SKM-1 (cell line): ENCODE data around the gene CASTOR1.

Source experiments
- DNase-seq: peaks from one replicate; lab custom pipeline; 2025; ENCODE audit not compliant: unreplicated experiment; lab: John Stamatoyannopoulos, UW

The CASTOR1 gene

DNA sequence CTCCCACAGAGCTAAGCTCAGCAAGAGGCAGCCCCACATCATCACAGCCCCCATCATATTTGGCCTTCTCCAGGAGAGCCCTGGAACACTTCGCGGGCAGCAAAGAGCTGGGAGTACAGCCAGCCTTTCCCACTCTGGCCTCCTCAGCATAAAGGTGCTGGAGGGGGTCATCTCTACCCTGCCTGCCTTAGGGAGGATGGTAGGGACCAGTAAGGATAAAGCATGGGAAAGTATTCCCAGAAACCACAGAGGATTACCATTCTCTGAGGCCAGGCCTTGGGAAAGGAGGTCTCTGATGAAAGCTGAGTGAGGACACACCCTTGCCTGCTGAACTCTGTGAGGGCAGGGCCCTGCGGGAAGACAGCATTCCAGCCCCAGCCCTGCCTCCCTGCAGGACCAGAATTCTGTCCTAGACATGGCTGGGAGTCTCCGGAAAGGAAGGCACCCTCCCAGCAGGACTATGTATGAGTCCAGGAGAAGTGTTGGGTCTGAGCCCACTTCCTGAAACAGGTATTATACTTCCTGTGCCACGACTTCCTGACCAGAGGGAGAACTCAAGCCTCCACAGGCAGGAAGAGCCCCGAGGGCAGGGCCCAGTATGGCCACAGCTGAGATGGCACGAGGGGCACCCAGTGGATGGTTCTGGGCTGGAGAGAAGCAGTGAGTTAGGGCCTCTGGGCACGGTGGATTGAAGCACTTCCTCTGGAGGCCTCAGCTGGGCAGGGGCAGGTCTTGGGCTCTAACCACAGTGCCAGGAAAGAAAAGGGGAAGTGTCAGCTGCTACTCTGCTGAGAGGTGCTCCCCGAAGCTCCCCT, 12.9 kb upstream of the CASTOR1 start:
- DNase-seq, result peak; percentile 62

DNA sequence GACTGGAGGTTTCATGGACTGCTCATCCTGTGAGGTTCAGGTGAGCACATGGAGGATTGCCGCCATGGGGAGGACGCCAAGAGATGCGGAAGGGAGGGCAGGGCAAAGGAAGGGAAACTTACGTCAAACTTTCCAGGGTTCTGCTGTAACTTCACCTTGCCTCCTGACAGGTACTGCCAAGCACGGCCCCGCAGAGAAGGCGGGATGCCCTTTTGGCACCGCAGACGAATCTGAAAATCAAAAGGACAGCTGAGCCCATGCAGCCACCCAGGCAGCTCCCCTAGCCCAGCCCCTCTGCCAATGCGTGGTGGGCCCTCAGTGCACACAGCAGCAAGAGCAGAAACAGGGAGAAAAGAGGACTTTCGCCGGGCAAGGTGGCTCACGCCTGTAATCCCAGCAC, 10.0 kb upstream of the CASTOR1 start:
- no peak for DNase-seq

DNA sequence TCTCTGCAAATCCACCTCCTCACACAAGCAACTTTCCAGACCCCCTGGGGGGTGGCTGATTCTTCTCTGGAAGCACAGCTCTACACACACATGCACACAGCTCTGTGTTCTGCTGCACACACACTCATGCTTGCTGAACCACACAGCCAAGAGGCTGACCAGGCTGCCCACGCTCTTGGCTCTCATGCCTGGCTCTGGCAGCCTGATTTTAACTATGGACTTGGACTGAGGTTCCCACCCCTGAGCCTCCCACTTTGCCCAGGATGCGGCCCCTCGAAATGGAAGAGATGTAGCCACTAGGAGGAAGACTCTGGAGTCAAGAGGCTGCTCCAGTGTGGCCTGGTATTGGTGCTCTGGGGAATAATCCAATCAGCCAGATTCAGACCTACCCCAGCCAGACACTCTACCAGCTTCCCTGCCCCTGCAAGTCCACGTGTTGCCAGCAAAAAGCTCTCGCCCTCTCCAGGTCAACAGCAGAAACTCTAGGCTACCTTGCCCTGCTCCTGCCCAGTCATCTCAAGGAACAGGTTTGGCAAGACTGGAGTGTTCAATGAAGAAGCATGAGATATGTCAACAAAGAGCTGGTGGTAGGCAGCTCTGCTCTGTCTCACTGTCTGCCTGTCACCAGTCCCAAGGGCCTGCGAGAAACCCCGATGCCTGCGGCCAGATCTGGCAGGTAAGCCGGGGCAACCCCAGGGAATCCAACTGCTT, 8.8 kb upstream of the CASTOR1 start:
- DNase-seq, result no peak

DNA sequence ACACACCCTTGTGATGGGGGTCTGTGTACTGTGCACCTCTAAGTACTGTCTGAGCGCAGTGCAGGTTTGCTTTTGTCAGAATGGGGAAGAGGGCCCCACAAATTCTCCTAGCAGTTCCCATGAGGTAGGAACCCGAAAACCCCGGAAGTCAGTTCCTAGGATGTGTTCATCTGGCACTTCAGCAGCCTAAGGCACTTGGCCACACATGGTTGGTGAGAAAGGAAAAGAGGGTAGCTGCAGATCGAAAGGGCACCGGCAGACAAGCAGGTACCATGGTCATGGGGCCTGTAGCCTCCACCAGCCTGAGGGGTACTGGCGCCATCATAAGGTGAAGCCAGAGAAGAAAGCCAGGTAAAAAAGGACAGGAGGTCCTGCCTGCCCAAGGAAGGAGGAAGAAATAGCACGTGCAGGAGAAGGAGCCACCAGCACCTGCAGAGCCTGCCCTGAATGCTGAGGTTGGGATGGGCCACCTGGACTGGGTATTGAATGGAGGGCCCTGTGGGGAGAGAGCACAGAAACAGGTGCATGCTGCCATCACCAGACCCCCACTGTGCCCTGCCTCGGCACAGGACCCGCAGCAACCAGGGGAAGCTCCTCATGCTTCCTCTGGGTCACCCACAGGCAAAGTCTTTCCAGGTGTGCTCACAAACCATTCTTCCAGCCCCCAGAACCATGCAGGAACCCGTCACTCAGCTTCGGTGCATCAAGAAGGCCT, 8.1 kb upstream of the CASTOR1 start:
- DNase-seq, result no peak

DNA sequence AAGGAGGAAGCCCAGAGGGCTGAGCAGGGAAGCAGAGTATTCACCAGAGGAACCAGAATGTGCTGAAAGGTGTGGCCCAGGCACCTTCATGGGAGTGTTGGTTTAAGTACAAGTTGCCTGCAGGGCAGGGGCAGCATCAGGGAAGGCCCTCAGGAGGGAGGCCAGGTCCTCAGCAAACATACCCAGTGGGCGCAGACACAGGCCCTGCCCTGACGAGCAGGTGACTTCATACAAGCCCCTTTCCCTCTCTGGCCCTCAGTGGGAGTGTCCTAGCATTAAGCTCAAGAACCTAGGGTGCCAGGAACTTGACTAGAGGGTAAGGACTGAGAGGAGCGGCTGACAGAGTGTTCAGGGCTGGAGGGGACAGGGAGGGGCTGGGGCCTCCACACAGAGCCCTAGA, 7.5 kb upstream of the CASTOR1 start:
- no peak for DNase-seq

DNA sequence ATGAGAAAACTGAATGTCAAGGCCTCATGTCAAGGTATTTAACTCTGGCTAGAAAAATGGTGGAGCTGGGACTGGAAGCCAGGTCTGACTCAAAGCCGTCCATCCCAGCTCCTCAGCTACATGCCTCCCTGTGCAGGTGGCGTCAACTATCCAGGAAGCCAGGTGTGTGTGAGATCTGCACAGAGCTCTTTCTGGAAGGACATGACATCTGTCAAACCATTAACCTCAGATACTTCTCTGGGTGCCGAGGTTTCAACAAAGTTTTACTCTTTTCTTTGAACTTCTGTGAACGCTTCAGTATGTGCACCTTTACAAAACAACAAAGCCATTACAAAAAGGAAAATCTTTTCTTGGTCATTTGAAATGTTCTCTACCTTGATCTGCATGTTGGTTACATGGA, 7.0 kb upstream of the CASTOR1 start:
- DNase-seq, result no peak

DNA sequence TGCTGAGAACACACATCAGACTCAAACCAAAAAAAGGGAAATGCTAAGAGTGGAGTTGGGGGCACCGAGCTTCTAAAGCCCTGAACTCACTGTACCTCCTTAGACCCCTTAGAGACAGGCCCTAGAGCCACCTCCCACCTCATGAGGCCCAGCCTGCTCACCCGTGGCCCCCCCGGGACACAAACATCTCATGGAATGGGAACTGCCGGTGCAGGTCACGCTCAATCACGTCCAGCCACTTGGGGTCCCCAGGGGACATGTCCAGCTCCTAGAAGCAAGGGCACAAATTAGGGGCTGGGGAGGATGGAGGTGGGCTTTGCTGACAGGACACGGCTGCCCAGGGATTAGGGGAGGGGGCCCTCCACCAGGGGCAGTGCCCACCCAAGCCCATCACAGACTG, 6.3 kb upstream of the CASTOR1 start:
- DNase-seq, result no peak

DNA sequence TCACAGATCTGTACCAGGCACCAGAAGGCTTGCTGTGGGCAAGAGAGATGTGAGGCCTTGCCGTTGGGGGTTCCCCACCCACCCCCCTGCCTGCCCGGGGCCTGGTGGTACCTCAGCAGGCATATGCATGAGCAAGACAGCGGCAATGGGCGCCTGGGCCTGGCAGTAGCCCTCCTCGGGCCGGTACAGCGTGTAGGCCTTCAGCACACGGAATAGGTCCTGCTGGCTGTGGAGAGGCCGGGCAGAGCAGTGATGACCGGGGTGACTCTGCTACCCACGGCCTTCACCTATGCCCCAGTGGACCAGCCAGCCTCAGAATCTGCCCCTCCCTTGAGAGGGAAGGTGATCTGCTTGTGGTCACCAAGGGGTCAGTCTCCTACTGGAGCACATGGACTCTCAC, 5.5 kb upstream of the CASTOR1 start:
- no peak for DNase-seq

DNA sequence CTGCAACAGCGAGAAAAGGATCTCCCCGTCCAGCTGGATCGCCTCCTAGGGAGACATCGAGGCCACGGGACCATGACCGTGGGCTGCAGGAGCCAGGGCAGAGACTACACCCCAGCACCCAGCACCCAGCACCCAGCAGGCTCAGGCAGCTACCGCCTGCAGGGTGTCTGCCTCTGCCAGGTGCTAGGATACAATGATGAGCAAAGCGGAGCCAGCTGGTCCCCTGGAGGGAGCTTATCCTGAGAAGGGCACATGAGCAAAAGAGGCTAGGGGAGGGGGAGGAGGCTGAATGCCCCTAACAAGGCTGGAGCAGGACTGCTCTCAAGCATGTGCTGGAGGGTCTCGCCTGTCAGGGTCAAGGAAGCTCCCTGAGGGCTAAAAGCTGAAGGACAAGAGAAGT, 4.8 kb upstream of the CASTOR1 start:
- no peak for DNase-seq

DNA sequence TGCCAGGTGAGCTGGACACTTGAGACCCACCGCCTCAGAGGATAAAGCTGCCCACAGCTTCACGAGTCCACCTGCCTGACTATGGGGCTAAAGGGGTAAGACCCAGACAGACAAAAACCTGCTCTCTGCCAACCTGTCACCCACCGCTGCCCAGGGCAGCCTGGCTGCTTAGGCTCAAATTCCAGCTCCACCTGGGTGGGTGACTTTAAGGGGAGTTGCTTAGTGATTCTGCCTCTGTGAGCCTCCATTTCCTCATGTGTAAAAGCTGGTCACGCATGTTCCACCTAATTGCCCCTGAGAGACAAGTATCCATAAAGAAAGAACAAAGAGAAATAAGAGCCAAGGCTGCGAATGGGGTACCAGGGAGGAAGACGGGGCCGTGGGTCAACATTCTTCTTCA, 3.7 kb upstream of the CASTOR1 start:
- no peak for DNase-seq

DNA sequence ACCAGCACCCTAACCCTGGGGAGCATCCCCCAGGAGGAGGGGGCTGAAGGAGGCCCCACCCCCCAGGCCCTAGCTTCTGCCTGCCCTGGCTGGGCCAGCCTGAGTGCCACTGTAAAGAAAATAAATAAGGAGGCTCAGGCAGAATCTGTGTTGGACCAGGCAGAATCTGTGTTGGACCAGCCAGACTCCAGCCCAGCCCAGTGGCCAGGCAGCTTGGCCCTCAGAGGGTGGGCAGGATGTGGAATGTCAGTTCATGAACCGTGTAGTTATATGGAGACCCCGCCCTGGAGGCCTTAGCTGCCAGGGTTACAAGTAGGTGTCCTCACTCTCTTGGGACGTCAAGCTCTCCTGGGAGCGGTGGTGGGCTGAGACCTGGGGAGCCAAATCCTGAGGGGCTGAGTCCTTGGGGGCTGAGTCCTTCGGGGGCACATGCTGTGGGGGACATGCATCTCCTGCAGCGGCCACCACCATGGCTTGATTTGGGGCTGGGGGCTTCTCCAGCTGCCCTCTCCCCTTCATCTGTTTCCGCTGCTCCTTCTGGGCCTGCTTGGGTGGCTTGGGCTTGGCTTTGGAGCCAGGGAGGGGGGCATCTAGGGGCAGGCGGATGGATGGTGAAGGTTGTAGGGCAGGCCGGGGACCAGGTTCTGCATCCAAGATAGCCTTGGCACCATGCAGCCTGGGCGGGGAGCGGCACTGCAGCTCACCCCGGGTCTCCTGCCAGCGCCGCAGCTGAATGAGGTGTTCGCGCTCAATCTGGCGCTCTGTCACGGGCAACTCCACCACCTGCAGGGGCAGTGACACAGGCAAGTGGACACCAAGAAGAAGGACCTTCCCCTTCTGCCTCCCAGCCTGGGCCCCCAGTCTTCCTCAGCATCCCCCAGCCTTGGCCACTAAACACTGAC, 3.0 kb upstream of the CASTOR1 start:
- DNase-seq, result no peak

DNA sequence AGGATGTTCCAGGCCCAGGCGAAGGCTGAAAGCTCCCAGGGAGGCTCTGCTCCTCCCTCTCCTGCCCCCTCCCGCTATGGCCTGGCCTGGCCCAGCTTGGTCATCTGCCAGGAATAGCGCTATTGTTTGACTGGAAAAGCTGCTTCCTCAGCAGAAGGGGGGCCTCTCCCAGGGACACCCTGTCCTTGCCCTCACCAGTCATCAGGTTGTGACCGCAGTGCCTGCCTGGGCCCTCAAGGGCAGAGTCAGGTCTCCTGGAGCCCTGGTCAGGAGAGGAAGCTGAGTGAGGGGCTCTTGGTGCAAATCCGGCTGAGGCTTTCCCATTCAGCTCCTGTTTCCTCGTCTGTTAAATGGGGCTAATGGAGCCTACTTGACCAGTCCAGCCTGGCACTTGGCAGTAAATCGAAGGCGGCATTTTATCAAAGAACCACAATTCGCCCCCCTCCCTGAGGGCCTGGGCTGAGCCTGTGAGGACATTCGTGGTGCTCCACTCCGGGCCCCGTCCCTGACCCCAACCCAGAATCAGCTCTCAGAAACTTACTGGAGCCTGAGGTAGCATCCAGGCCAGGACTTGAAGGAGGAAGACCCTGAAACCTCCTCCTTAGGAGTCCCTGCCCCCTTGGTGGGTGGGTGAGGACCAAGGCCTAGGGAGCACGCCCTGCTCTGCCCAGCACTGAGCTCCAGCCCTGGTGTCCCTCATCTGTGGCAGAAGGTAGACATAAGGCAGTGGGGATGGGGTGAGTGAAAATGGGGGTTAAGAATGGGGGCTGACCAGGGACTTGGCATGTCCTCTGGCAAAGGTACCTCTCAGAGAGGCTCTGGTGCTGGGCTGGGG, 2.0 kb upstream of the CASTOR1 start:
- DNase-seq, result no peak

DNA sequence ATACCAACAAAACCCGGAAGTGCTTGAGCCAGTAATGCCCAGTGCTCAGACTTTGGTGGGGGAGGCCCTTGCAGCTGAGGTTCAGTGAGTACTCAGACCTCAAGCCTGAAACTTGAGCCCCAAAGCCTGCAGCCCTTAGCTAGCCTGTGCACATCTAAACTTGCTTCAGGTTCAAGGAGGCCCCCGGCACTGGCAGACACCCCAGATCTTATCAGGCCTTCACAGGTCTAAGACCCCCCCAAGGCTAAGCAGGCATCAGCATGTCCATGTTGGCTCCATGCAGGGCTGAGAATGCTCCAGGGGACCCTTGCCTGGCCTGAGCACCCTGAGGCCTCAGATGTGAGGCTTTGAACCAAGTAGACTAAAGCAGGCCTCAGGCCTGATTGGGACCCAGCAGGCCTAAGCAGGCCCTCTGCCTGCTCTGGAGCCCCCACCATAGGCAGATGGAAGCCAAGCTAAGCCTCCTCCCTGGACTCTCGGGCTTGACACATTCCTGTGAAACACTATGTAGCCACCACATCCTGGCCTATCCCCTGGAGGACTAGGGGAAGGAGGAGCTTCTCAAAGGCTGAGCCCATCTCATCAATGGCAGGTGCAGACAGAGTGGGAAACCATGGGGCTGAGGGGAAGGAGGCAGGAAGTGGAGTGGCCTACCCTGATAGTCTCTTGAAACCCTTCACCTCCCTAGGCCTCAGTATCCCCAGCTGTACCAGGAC, 1.2 kb upstream of the CASTOR1 start:
- DNase-seq, result no peak

DNA sequence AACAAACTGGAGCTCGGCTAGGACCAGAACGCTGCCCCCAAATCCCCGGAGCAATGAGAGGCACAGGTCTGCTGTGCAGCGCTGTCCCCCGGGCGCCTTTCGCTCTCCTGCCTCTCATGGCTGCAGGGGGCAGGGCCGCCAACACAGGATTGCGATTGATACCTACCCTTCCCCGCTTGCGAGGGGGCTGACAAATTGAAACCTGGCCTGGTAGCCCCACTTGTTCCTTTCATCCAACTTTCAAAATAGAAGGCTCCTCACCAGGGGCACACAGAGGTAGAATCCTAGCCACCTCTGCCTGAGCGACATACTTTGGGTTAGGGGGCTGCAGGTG, 642 bp upstream of the CASTOR1 start:
- no peak for DNase-seq

DNA sequence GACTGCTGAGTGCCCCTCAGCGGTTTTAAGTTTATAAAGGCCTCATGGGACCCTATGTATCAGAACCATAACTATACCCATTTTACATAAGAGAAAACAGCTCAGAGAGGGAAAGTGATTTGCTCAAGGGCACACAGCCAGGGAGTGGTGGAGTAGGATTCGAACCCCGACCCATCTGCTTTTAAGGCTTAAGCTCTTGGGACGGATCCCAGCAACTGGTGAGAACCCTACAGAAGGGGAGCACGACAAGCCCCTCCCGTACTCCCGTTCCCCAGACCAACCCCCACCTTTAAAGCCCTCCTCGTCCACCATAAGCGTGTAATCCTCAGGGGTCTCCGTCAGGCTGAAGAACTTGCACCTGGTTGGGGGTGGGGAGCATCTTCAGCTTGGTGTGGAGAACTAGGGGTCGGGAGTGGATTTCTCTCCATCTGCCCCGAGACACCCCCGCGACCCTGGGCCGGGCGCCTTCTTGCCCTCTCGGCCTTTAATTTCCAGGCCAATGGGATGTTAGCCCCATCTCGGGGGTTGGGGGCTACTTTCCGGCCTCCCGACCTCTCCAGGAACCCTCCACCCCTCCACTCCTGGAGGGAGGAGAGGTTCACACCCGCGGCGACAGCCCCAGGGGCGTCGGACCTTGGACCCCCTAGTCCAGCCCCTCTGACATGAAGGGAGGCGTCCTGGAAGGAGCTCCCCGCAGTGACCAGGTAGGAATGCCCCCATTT, 725 bp downstream of the CASTOR1 start:
- no peak for DNase-seq

DNA sequence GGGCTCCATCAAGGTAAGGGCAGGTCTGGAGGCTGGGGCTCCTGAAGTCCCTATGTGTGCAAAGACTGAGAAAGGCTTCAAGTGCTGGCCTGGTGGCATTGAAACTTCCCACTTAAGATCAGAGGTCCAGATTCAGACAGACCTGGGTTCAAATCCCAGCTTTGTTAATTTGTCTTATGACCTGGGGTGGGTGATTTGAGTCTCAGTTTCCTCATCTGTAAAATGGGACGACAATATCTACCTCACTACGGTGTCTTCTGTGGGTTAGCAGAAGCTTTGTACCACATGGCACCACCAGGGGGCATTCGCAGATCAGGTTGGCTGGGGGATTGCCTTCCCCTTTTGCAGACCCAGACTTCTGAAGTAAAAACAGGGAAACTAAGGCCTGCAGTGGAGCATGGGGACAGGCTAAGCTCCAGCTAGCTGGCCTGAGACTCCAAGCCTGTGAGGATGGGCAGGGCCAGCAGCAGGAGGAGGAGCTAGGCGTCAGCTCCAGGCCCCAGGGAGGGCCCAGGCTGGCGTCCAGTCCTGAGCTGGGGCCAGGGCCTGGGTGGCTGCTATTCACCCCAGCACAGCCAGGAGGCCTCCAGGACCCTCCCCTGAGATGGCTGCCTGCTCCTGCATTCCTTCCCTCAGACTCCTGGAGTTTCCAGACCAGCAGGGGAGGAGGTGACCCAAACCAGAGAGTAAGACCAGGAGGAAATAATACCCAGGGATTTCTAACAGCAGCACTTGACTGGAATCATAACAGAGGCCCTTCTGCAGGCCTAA, 1.5 kb downstream of the CASTOR1 start:
- peak; percentile 62 for DNase-seq

DNA sequence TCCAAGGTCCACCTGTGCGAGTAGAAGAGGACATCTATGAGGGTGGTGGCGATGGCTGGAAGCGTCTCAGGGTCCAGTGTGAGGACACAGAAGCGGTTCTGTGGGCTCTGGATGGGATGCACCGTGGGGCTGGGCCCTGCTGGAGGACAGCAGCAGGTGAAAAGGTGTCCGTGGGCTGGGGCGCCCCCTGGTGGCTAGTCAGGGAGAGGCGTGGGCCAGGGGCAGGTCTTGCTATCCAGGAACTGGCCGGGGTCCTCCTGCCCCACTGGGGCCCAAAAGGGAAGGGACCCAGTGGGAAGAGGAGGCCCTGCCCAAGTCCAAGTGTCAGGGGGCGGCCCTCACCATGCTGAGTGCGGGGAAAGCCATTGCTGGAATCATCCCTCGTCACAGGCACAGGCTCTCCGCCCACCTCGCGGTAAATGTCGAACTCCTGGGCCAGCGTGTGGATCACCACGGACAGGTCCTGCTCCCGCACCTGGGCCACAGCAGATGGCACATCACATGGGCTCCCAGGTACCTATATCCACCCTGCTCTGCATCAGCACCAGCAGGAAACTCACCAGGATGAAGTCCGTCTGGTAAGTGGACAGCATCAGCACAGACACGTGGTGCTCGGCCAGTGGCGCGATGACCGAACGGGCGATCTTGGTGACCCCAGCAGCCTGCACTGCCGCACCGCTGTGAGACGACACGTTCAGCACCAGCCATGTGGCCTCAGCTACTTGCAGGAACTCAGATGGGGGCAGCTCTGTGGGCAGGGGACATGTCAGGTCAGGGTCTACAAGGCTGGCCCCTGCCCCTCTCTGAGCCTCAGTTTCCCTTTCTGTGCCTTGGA, 2.3 kb downstream of the CASTOR1 start:
- no peak for DNase-seq
